Muscle of leg (tissue), 11 donors: Measurements from ENCODE around the gene AMD1. TPM values are rescaled to one million over a fixed set of nuclear protein-coding genes. Genes with fewer than 3 reads are reported as not detected.

Experiments
- DNase-seq: peaks from one replicate; pipeline ENCODE4 v3.0.0; 2013
- H3K27ac ChIP-seq: one replicate; pipeline ENCODE4 v1.5.1; 2013; ENCODE audit warnings: mild to moderate bottlenecking, low read length, control low read depth
- H3K27me3 ChIP-seq: one replicate; pipeline ENCODE4 v1.6.1; 2013; ENCODE audit warnings: low read length; ENCODE audit not compliant: control insufficient read depth, insufficient read depth
- H3K36me3 ChIP-seq: one replicate; pipeline ENCODE4 v1.6.1; 2013; ENCODE audit warnings: low read length; ENCODE audit not compliant: control insufficient read depth, insufficient read depth
- H3K4me1 ChIP-seq: one replicate; pipeline ENCODE4 v1.6.1; 2013; ENCODE audit warnings: low read length; ENCODE audit not compliant: control insufficient read depth, insufficient read depth
- H3K4me3 ChIP-seq: one replicate; pipeline ENCODE4 v1.5.1; 2013; ENCODE audit warnings: low read length, control low read depth
- H3K9me3 ChIP-seq: replicated peaks from 2 replicates; pipeline ENCODE4 v1.6.1; 2013; ENCODE audit warnings: low read depth, low read length; ENCODE audit not compliant: control insufficient read depth
- WGBS: methylation state at CpG from one replicate; pipeline ENCODE4 v1.1.5; 2013; ENCODE audit warnings: missing lambda C conversion rate; ENCODE audit not compliant: insufficient coverage; 5-methylcytosine and 5-hydroxymethylcytosine counted together
- polyA plus RNA-seq, 8 donors: library from polyadenylated mRNA; unstranded; fragments of 120-200 nt; gene quantifications; one replicate each; pipeline versions ENCODE4 v1.2.1 to v1.2.3, GENCODE V29; 2013; ENCODE audit warnings: inconsistent platforms in 1 of 8, low replicate concordance in 1 of 8; ENCODE audit not compliant: insufficient read length in 8 of 8, insufficient read depth in 1 of 8
- total RNA-seq: library from RNA; stranded (reverse); fragments of 120-200 nt; gene quantifications from one replicate; pipeline ENCODE4 v1.2.4, GENCODE V29; 2013

Gene AMD1
- total and polyA plus RNA-seq, 9 donors, result 32.8 to 53.2 (median 42.1) TPM

DNA sequence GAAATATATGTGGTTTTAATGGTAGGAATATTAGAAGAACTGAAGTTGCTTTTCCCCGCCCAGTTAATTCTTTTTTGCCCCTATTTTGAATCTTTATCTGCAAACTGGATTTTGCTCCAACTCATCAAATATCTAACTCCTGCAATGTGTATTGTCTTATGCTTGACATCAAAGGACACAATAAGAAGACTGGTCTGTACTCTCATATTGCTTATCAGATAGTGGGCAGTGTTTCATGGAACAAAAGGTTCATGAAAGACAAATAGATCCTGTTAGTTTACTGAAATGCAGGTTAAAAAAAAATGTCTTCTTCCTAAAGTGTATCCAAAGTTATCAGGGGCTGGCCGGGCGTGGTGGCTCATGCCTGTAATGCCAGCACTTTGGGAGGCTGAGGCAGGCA is 56.2 kb downstream of the AMD1 start:
- Histone ChIP-seq H3K27ac (no peak overlapping the region), H3K9me3 (no peaks in the 10 kb centered on the region), H3K4me1 (no peaks in the 10 kb centered on the region), H3K27me3 (no peaks in the 10 kb centered on the region), H3K36me3 (no peaks in the 10 kb centered on the region), H3K4me3 (no peak overlapping the region)
- no CpG with 5 or more reads among the region's 3 CpGs for WGBS
- DNase-seq, result no peak

DNA sequence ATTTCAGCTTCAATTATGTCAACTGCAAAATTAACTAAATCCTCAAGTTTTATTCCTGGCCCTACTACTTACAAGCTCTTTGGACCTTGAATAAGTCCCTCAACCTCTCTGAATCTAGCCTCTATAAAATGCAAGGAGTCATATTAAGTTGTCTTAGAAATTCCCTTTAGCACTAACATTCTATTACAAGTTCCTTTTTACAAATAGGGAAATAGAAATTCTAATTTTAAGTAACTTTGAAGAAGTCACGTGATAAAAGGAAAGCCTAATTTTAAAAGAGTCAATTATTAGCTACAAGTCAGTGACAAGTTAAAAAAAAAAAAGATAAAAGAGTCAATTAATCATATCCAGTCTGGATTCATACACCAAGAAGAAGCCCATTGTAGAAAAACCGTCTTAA is 59.3 kb downstream of the AMD1 start:
- no peaks in the 10 kb centered on the region for H3K9me3 ChIP-seq
- H3K27ac ChIP-seq, result no peak overlapping the region
- H3K27me3 ChIP-seq, result no peaks in the 10 kb centered on the region
- no peak for DNase-seq
- WGBS, result no CpG with 5 or more reads among the region's 2 CpGs
- H3K36me3 ChIP-seq, result no peaks in the 10 kb centered on the region
- H3K4me1 ChIP-seq, result no peaks in the 10 kb centered on the region
- H3K4me3 ChIP-seq, result no peak overlapping the region

DNA sequence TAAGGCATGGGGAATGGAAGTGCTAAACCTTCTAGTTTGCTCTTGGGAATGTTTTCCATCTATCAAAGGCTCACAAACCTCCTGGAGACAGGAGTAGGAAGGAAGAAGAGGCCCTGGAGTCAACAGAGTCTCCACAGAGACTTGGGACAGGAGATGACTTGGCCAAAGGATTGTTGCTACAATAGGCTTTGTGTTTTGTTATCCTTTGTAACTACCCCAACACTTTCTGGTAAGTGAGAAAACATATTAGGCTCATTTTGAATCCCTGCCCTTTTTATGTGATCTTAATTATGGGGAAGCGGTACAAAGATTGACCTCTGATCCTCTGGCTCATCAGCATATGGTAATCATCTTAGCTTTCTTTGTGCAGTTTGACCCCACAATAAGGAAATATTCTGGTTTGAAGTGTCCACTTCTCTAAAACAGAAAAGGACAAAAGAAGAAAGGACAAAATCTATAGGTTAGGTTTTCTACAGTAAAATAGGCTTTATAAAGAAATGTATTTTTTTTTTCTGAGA is 59.9 kb downstream of the AMD1 start:
- 67% methylated on average over 1 of the region's 1 CpG for WGBS
- H3K27ac ChIP-seq, result no peak overlapping the region
- DNase-seq, result no peak
- no peaks in the 10 kb centered on the region for H3K4me1 ChIP-seq
- H3K4me3 ChIP-seq, result no peak overlapping the region
- no peaks in the 10 kb centered on the region for H3K36me3 ChIP-seq
- no peaks in the 10 kb centered on the region for H3K9me3 ChIP-seq
- H3K27me3 ChIP-seq, result no peaks in the 10 kb centered on the region

DNA sequence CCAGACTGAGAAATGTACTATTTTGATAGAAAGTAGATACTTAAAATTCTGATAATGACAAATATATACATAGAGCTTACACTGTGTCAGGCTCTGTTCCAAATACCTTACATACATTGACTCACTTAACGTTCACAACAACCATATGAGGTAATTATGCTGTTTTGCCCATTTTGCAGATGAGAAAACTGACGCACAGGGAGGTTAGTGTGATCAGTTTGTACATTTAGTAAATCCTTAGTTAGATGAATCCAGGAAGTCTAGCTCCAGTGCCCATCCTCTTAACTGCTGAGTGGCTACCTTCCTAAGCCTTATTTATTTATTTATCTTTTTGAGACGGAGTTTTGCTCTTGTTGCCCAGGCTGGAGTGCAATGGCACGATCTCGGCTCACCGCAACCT is 60.6 kb downstream of the AMD1 start:
- no peak for DNase-seq
- Histone ChIP-seq H3K4me3 (no peak overlapping the region), H3K27ac (no peak overlapping the region), H3K9me3 (no peaks in the 10 kb centered on the region), H3K36me3 (no peaks in the 10 kb centered on the region), H3K27me3 (no peaks in the 10 kb centered on the region), H3K4me1 (no peaks in the 10 kb centered on the region)
- no CpG with 5 or more reads among the region's 6 CpGs for whole genome bisulfite sequencing

DNA sequence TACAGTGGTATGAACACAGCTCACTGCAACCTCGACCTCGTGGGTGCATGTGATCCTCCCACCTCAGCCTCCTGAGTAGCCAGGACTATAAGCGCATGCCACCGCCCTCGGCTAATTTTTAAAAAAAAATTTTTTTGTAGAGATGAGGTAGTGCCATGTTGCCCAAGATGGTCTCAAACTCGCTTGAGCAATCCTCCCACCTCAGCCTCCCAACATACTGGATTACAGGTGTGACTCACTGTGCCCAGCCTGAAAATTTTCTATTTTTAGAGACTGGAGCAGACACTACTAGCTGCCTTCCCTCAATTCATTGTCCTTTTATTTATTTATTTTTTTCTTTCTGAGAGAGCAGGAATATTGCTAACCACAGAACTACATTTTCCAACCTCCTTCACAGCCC is 63.6 kb downstream of the AMD1 start:
- DNase-seq, result no peak
- Histone ChIP-seq H3K4me3 (no peak overlapping the region), H3K4me1 (no peaks in the 10 kb centered on the region), H3K27me3 (no peaks in the 10 kb centered on the region), H3K9me3 (no peaks in the 10 kb centered on the region), H3K36me3 (no peaks in the 10 kb centered on the region), H3K27ac (no peak overlapping the region)
- WGBS, result 92% methylated on average over 2 of the region's 6 CpGs

DNA sequence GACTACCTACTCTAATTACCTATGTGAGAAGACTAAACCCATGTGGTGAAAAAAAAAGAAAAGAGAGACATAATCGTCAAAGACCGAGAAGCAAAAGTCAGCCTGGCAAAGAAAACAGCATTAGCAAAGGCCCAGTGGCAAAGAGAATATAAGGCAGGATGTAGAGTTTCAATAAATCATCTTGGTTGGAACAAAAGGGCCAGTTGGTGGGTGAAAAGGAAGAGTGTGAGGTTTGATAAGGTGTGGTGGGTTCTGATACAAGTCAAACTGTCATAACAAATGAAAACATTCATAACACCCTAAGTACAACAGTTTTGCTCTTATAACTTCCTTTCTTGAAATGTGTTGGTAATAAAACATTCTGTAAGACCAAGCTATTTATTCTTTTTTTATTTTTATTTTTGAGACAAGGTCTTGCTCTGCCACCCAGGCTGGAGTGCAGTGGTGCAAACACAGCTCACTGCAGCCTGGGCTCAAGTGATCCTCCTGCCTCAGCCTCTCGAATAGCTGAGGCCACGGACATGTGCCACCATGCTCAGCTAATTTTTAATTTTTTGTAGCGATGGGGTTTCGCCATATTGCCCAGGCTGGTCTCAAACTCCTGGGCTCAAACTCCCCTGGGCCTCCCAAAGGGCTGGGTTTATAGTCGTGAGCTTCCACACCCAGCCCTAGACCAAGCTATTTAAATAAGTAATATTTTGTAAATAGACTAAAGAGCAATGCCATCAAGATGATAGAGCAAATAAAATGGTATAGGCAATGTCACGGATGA is 65.0 kb downstream of the AMD1 start:
- Histone ChIP-seq H3K27me3 (no peaks in the 10 kb centered on the region), H3K4me1 (no peaks in the 10 kb centered on the region), H3K9me3 (no peaks in the 10 kb centered on the region), H3K4me3 (no peak overlapping the region), H3K27ac (no peak overlapping the region), H3K36me3 (no peaks in the 10 kb centered on the region)
- no peak for DNase-seq
- WGBS, result 65% methylated on average over 2 of the region's 8 CpGs

DNA sequence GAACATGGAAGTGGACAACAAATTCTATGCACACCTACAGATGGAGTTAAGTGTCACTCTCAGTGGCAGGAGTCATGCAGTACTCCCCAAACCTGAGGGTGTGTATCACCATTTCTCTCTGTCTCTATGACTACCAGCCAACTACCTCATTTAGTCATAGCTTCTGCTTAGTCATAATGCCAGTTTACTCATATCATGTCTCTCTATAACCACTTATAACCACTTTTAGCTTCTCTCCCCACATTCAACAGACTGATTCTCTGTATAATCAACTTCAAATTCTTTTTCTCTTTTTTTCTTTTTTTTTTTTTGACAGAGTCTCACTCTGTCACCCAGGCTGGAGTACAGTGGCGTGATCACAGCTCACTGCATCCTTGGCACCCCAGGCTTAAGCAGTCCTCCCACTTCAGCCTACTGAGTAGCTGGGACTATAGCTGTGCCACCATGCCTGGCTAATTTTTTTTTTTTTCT is 70.1 kb downstream of the AMD1 start:
- no peak overlapping the region for H3K4me3 ChIP-seq
- H3K9me3 ChIP-seq, result no peaks in the 10 kb centered on the region
- H3K27me3 ChIP-seq, result no peaks in the 10 kb centered on the region
- peak; percentile 26 for DNase-seq
- no CpG with 5 or more reads among the region's 1 CpG for WGBS
- H3K36me3 ChIP-seq, result no peaks in the 10 kb centered on the region
- no peaks in the 10 kb centered on the region for H3K4me1 ChIP-seq
- H3K27ac ChIP-seq, result no peak overlapping the region

Other genes with a start within 250 kb of the AMD1 start
- 10.6 TPM for gene CDK19, start 59.3 kb upstream of the AMD1 start, total RNA-seq
- 10 to 100 TPM; 11.0 to 20.3 (median 15.3) TPM for gene CDK19, start 59.3 kb upstream of the AMD1 start, polyA plus RNA-seq
- 57.1 TPM for gene GTF3C6, start 83.9 kb downstream of the AMD1 start, total RNA-seq
- 10 to 100 TPM; 65.9 to 81.2 (median 70.4) TPM for gene GTF3C6, start 83.9 kb downstream of the AMD1 start, polyA plus RNA-seq
- gene RPF2, start 107.3 kb downstream of the AMD1 start, total RNA-seq, result 28.5 TPM
- gene RPF2, start 107.3 kb downstream of the AMD1 start, polyA plus RNA-seq, result 10 to 100 TPM; 23.8 to 28.4 (median 26.3) TPM
- gene SLC16A10, start 212.7 kb downstream of the AMD1 start, total RNA-seq, result 5.1 TPM
- gene SLC16A10, start 212.7 kb downstream of the AMD1 start, polyA plus RNA-seq, result 1 to 10 TPM; 1.3 to 4.3 (median 2.2) TPM